Stromal cell of bone marrow (primary cell): ENCODE results near the gene SEPTIN7.
"Not testable (repeated sequence)": the region's sequence is repeated elsewhere in the genome, so short reads cannot be mapped to it uniquely, and the experiment has no call there.

Experiments used
- DNase-seq: peaks from one replicate; pipeline ENCODE4 v3.0.0-alpha.2; 2012; ENCODE audit warnings: low read depth

The SEPTIN7 gene

GRCh38 chr7:35800718-35801391 is at the start of gene SEPTIN7:
TSS of gene SEPTIN7 (plus strand) at chr7:35801057. CDS start at chr7:35801210, 153 bp downstream.
- DNase-seq = peak; percentile 98

GRCh38 chr7:35752742-35753141 is 48.1 kb upstream of the SEPTIN7 start:
- DNase-seq = no peak

- no peak for DNase-seq
These were observed 46.9 kb upstream of the SEPTIN7 start for GRCh38 chr7:35753761-35754603.

GRCh38 chr7:35754741-35755140 is 46.1 kb upstream of the SEPTIN7 start:
- no peak for DNase-seq

- DNase-seq = no peak
These were observed 45.1 kb upstream of the SEPTIN7 start for GRCh38 chr7:35755711-35756110.

- DNase-seq = not testable (repeated sequence)
These were observed 44.4 kb upstream of the SEPTIN7 start for GRCh38 chr7:35756453-35756852.

- no peak for DNase-seq
These were observed 43.3 kb upstream of the SEPTIN7 start for GRCh38 chr7:35757574-35757973.

- no peak for DNase-seq
These were observed 42.4 kb upstream of the SEPTIN7 start for GRCh38 chr7:35758421-35758820.

- no peak for DNase-seq
These were observed 40.6 kb upstream of the SEPTIN7 start for GRCh38 chr7:35760143-35760745.

GRCh38 chr7:35761871-35762677 is 38.8 kb upstream of the SEPTIN7 start:
- no peak for DNase-seq

GRCh38 chr7:35762781-35763180 is 38.1 kb upstream of the SEPTIN7 start:
- DNase-seq = no peak

GRCh38 chr7:35768346-35768745 is 32.5 kb upstream of the SEPTIN7 start:
- DNase-seq = no peak

GRCh38 chr7:35771776-35772175 is 29.1 kb upstream of the SEPTIN7 start:
- DNase-seq = no peak

GRCh38 chr7:35773994-35774393 is 26.9 kb upstream of the SEPTIN7 start:
- no peak for DNase-seq

- DNase-seq = no peak
These were observed 24.2 kb upstream of the SEPTIN7 start for GRCh38 chr7:35776686-35777085.

GRCh38 chr7:35777121-35777520 is 23.7 kb upstream of the SEPTIN7 start:
- no peak for DNase-seq

GRCh38 chr7:35780070-35780469 is 20.8 kb upstream of the SEPTIN7 start:
- no peak for DNase-seq

GRCh38 chr7:35781200-35781701 is 19.6 kb upstream of the SEPTIN7 start:
- no peak for DNase-seq

GRCh38 chr7:35781767-35782515 is 18.9 kb upstream of the SEPTIN7 start:
- DNase-seq = no peak

- no peak for DNase-seq
These were observed 16.5 kb upstream of the SEPTIN7 start for GRCh38 chr7:35784332-35784731.

- DNase-seq = no peak
These were observed 15.6 kb upstream of the SEPTIN7 start for GRCh38 chr7:35785250-35785649.
